Kidney (tissue), 14 donors: ENCODE results near the gene HNRNPUL1. TPM values are rescaled to one million over a fixed set of nuclear protein-coding genes. Genes with fewer than 3 reads are reported as not detected.

Experiments
- DNase-seq, 5 donors: peaks; one replicate each; pipeline ENCODE4 v3.0.0-alpha.2; 2013 to 2020
- FAIRE-seq: peaks from 2 replicates; lab custom pipeline; 2012; peaks lifted over from hg19 to GRCh38; lab: Jason Lieb, UNC
- H3K27ac ChIP-seq, 2 donors: one replicate each; pipeline ENCODE4 v1.7.0; 2013; ENCODE audit warnings: low read depth in 2 of 2, low read length in 2 of 2, inconsistent platforms in 1 of 2
- H3K27me3 ChIP-seq: one replicate; pipeline ENCODE4 v1.7.1; 2013; ENCODE audit warnings: low read length, inconsistent platforms; ENCODE audit not compliant: control insufficient read depth, insufficient read depth
- H3K36me3 ChIP-seq, 3 donors: one replicate each; pipeline versions ENCODE4 v1.7.0 to v1.7.1; 2013; ENCODE audit warnings: low read length in 3 of 3, control low read depth in 1 of 3, inconsistent platforms in 1 of 3; ENCODE audit not compliant: insufficient read depth in 3 of 3, control insufficient read depth in 2 of 3
- H3K4me1 ChIP-seq, 3 donors: one replicate each; pipeline versions ENCODE4 v1.7.0 to v1.7.1; 2013; ENCODE audit warnings: low read length in 3 of 3, inconsistent platforms in 1 of 3, low read depth in 1 of 3; ENCODE audit not compliant: control insufficient read depth in 2 of 3, insufficient read depth in 2 of 3
- H3K4me3 ChIP-seq, 3 donors: one replicate each; pipeline versions ENCODE4 v1.7.0 to v1.8.1; 2013; ENCODE audit warnings: low read length in 3 of 3, control low read depth in 1 of 3, inconsistent platforms in 1 of 3
- H3K9ac ChIP-seq, 3 donors: one replicate each; pipeline versions ENCODE4 v1.7.0 to v1.7.1; 2013; ENCODE audit warnings: low read length in 3 of 3, control low read depth in 1 of 3, inconsistent platforms in 1 of 3
- H3K9me3 ChIP-seq, 3 donors: one replicate each; pipeline versions ENCODE4 v1.7.0 to v1.7.1; 2013; ENCODE audit warnings: low read length in 3 of 3, control low read depth in 1 of 3, inconsistent platforms in 1 of 3; ENCODE audit not compliant: control insufficient read depth in 2 of 3, insufficient read depth in 1 of 3
- CTCF ChIP-seq: IDR thresholded peaks from 3 replicates; pipeline ENCODE4 v1.5.1; 2012; ENCODE audit warnings: mild to moderate bottlenecking, moderate library complexity, borderline replicate concordance; ENCODE audit not compliant: insufficient read depth; ENCODE audit errors: extremely low read depth
- intact Hi-C: fragments of 100-400 bp; cut with DNase I; formaldehyde crosslinking; loops from one replicate; pipeline ENCODE4 v1.11.1; 2022
- polyA plus RNA-seq: library from polyadenylated mRNA; stranded (reverse); fragments of 350-450 nt; fragmentation: Illumina TruSeq; extraction: RNeasy Lipid Tissue Mini Kit (QIAGEN cat#74804); gene quantifications from one replicate; pipeline ENCODE4 v1.2.3, GENCODE V29; 2014; ENCODE audit warnings: low read depth, low replicate concordance; ENCODE audit not compliant: insufficient read depth
- total RNA-seq: library from RNA; stranded (reverse); fragmentation: NEBNext Ultra II Directional; extraction: Animal tissue kit (Norgen Biotek cat#: 25700); gene quantifications from one replicate; pipeline ENCODE4 v1.2.1, GENCODE V29; 2021
- donor health status: control.
- donor health status: control.
- donor health status: control.
- donor health status: control.
- donor health status: control.
- donor health status: DM: yes; HTN: yes; CAD: no.
- donor health status: Normal renal cell carcinoma (clear cell type).

HNRNPUL1 gene
- total and polyA plus RNA-seq, 2 donors from 2014 or later: 51.0 to 182 TPM

- Histone ChIP-seq H3K27me3 (no peaks in the 10 kb centered on the region), H3K9ac (no peak overlapping the region), H3K9me3 (no peaks in the 10 kb centered on the region), H3K36me3 (peaks cover 0 to 2% (median 0%) of the 10 kb centered on the region in 3 donors), H3K4me3 (no peak overlapping the region), H3K27ac (no peak overlapping the region), H3K4me1 (no peaks in the 10 kb centered on the region)
- no peak for TF ChIP-seq CTCF
- no peak for FAIRE-seq
- DNase-seq: no peak
- intact Hi-C loops: no loop called here
Observed at GRCh38 chr19:41232686-41233085, 31.5 kb upstream of the HNRNPUL1 start.

DNA sequence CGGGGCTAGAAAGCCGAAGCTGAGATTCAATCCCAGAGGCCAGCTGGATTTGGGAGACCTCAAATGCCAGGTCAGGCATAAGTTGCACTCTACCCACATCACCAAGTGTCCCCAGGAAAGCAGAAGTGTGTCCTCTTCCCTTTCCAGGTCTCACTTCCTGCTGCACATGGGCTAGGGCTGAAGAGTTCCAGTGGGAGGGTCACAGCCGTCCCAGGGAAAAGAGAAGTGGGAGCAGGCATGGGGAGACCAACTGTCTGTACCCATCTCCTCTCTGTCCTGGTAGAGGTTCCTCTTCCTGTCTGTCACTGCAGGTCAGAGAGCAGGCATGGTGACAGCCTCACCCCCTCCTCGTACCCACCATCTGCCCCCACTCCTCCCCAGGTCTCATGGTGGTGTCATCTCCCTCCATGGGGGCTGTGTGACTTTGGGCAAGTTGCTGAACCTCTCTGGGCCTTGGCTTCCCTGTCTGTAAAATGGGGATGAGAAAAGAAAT is 30.4 kb upstream of the HNRNPUL1 start:
- Histone ChIP-seq H3K9ac (no peak overlapping the region), H3K4me3 (no peak overlapping the region), H3K4me1 (no peaks in the 10 kb centered on the region), H3K27me3 (no peaks in the 10 kb centered on the region), H3K36me3 (peaks cover 0 to 2% (median 0%) of the 10 kb centered on the region in 3 donors), H3K9me3 (no peaks in the 10 kb centered on the region), H3K27ac (no peak overlapping the region)
- FAIRE-seq: no peak
- intact Hi-C loops: no loop called here
- DNase-seq: no peak
- TF ChIP-seq CTCF: no peak

GRCh38 chr19:41234512-41235168 is 29.5 kb upstream of the HNRNPUL1 start:
- no peak overlapping the region for H3K27ac ChIP-seq
- H3K36me3 ChIP-seq: peaks cover 0 to 2% (median 0%) of the 10 kb centered on the region in 3 donors
- H3K9me3 ChIP-seq: no peaks in the 10 kb centered on the region
- no peak for DNase-seq
- H3K9ac ChIP-seq: no peak overlapping the region
- no peak for TF ChIP-seq CTCF
- FAIRE-seq: no peak
- H3K4me3 ChIP-seq: no peak overlapping the region
- no peaks in the 10 kb centered on the region for H3K4me1 ChIP-seq
- H3K27me3 ChIP-seq: no peaks in the 10 kb centered on the region
- intact Hi-C loops: no loop called here
